ENCODE measurements around the gene PRKG1. TPM values are rescaled to one million over a fixed set of nuclear protein-coding genes. Genes with fewer than 3 reads are reported as not detected.

The PRKG1 gene
- total RNA-seq, 1 experiment from 2014 or later = 7.4 TPM

GRCh38 chr10:51881213-51881612 is 806.9 kb downstream of the PRKG1 start:
- DNase-seq = no peak
- Histone ChIP-seq H4K20me1 (ENCODE audit: low read length) (no peaks in the 10 kb centered on the region), H3K36me3 (ENCODE audit: low read depth, low read length) (no peaks in the 10 kb centered on the region), H3K4me1 (ENCODE audit: insufficient read depth, low read length) (peaks cover 13% of the 10 kb centered on the region), H3K4me3 (ENCODE audit: low read length) (no peak overlapping the region), H2AFZ (ENCODE audit: low read length) (no peak overlapping the region), H3K9ac (ENCODE audit: low read length) (no peak overlapping the region), H3K4me2 (ENCODE audit: low read length) (no peak overlapping the region), H3K27me3 (ENCODE audit: low read length) (no peaks in the 10 kb centered on the region), H3K27ac (ENCODE audit: low read length) (no peak overlapping the region), H3K9me2 (replicated peaks; ENCODE audit: low read length) (no peaks in the 10 kb centered on the region; the same call in 1 of the 2 replicates), H3F3A (ENCODE audit: low read length, unreplicated experiment) (peaks cover 7% of the 10 kb centered on the region), H3K9me3 (ENCODE audit: low read length) (0 out of 2 replicates have a peak, but pooled peaks cover 7% of the 10 kb centered on the region), H3K79me2 (ENCODE audit: low read length) (no peaks in the 10 kb centered on the region)
- POLR2A ChIA-PET (ENCODE audit: unreplicated experiment) = no interaction called here
- no TSS peak for BruUV-seq (replicated peaks)
- intact Hi-C loops (cut with micrococcal nuclease) = no loop called here
- no peak for ATAC-seq
- TF ChIP-seq EZH2 (IDR thresholded peaks at IDR 0.05; ENCODE audit: low read length, unreplicated experiment) (no peak), CTCF (conservative IDR thresholded peaks at IDR 0.05; ENCODE audit: low read depth, low read length) (no peak), EZH2phosphoT487 (IDR thresholded peaks at IDR 0.05; ENCODE audit: borderline replicate concordance, low read length) (no peak)
- CTCF ChIA-PET = no interaction called here

- Histone ChIP-seq H2AFZ (ENCODE audit: low read length) (no peak overlapping the region), H3F3A (ENCODE audit: low read length, unreplicated experiment) (no peaks in the 10 kb centered on the region), H3K4me2 (ENCODE audit: low read length) (peak overlapping the region; percentile 38), H3K9me2 (replicated peaks; ENCODE audit: low read length) (no peaks in the 10 kb centered on the region; the same call in 1 of the 2 replicates), H3K27ac (ENCODE audit: low read length) (no peak overlapping the region), H3K9me3 (ENCODE audit: low read length) (0 out of 2 replicates have a peak, but pooled peaks cover 3% of the 10 kb centered on the region), H3K9ac (ENCODE audit: low read length) (no peak overlapping the region), H3K79me2 (ENCODE audit: low read length) (no peaks in the 10 kb centered on the region), H3K36me3 (ENCODE audit: low read depth, low read length) (no peaks in the 10 kb centered on the region), H4K20me1 (ENCODE audit: low read length) (no peaks in the 10 kb centered on the region), H3K27me3 (ENCODE audit: low read length) (no peaks in the 10 kb centered on the region), H3K4me3 (ENCODE audit: low read length) (no peak overlapping the region), H3K4me1 (ENCODE audit: insufficient read depth, low read length) (peaks cover 8% of the 10 kb centered on the region)
- intact Hi-C loops (cut with micrococcal nuclease) = no loop called here
- ChIA-PET POLR2A (ENCODE audit: unreplicated experiment) (interaction anchor here (0.7 kb wide), 1 partner anchor 237 kb away, joined by 3 read pairs; no protein-coding TSS in a partner anchor), CTCF (no interaction called here)
- DNase-seq = peak; percentile 85
- TF ChIP-seq EZH2 (IDR thresholded peaks at IDR 0.05; ENCODE audit: low read length, unreplicated experiment) = no peak
- TF ChIP-seq CTCF (conservative IDR thresholded peaks at IDR 0.05; ENCODE audit: low read depth, low read length) = no peak
- no peak for TF ChIP-seq EZH2phosphoT487 (IDR thresholded peaks at IDR 0.05; ENCODE audit: borderline replicate concordance, low read length)
- peak; percentile 100 for ATAC-seq
- no TSS peak for BruUV-seq (replicated peaks)
These were observed 812.3 kb downstream of the PRKG1 start for GRCh38 chr10:51886438-51887068.

- CTCF ChIA-PET = no interaction called here
- no peak overlapping the region for H3K27ac ChIP-seq (ENCODE audit: low read length)
- no peak for TF ChIP-seq EZH2 (IDR thresholded peaks at IDR 0.05; ENCODE audit: low read length, unreplicated experiment)
- no peak for TF ChIP-seq EZH2phosphoT487 (IDR thresholded peaks at IDR 0.05; ENCODE audit: borderline replicate concordance, low read length)
- TF ChIP-seq CTCF (conservative IDR thresholded peaks at IDR 0.05; ENCODE audit: low read depth, low read length) = no peak
- no peaks in the 10 kb centered on the region for H3K79me2 ChIP-seq (ENCODE audit: low read length)
- ATAC-seq (no peak), DNase-seq (no peak)
- H3K9me3 ChIP-seq (ENCODE audit: low read length) = no peaks in the 10 kb centered on the region
- peaks cover 8% of the 10 kb centered on the region for H3K4me1 ChIP-seq (ENCODE audit: insufficient read depth, low read length)
- H3K9ac ChIP-seq (ENCODE audit: low read length) = no peak overlapping the region
- BruUV-seq (replicated peaks) = no TSS peak
- H3K36me3 ChIP-seq (ENCODE audit: low read depth, low read length) = no peaks in the 10 kb centered on the region
- POLR2A ChIA-PET (ENCODE audit: unreplicated experiment) = no interaction called here
- H4K20me1 ChIP-seq (ENCODE audit: low read length) = no peaks in the 10 kb centered on the region
- no peaks in the 10 kb centered on the region for H3K9me2 ChIP-seq (replicated peaks; ENCODE audit: low read length)
- intact Hi-C loops (cut with micrococcal nuclease) = no loop called here
- H3F3A ChIP-seq (ENCODE audit: low read length, unreplicated experiment) = no peaks in the 10 kb centered on the region
- no peak overlapping the region for H3K4me3 ChIP-seq (ENCODE audit: low read length)
- no peak overlapping the region for H2AFZ ChIP-seq (ENCODE audit: low read length)
- H3K4me2 ChIP-seq (ENCODE audit: low read length) = no peak overlapping the region
- H3K27me3 ChIP-seq (ENCODE audit: low read length) = no peaks in the 10 kb centered on the region
These were observed 814.0 kb downstream of the PRKG1 start for GRCh38 chr10:51888263-51888662.
